CD4-positive, alpha-beta T cell treated with Interleukin-6 at 100 ng/mL for 8 hours (primary cell): ENCODE data around the gene HTR2C.
A peak's percentile ranks its signal among the peaks of the same experiment; 100 is the strongest.
"Not testable (repeated sequence)": the region's sequence is repeated elsewhere in the genome, so short reads cannot be mapped to it uniquely, and the experiment has no call there.

Experiments
- DNase-seq: peaks from one replicate; pipeline ENCODE4 v3.0.0-alpha.2; 2020; ENCODE audit warnings: mixed read lengths, low spot score

HTR2C gene

GRCh38 chrX:114583646-114584374 is at the start of gene HTR2C:
Gene HTR2C (plus strand): TSS chrX:114584086. CDS start chrX:114726937, 142,851 bp downstream.
- no peak for DNase-seq

- DNase-seq, result no peak
Observed at GRCh38 chrX:114580336-114580735, 3.5 kb upstream of the HTR2C start.

- DNase-seq, result no peak
Observed at GRCh38 chrX:114581528-114582263, 2.2 kb upstream of the HTR2C start.

GRCh38 chrX:114582264-114582632 is 1.6 kb upstream of the HTR2C start:
- no peak for DNase-seq

GRCh38 chrX:114582698-114583395 is 1.0 kb upstream of the HTR2C start:
- DNase-seq, result no peak

GRCh38 chrX:114584375-114584943 is 573 bp downstream of the HTR2C start:
- DNase-seq, result no peak

GRCh38 chrX:114584983-114585842 is 1.3 kb downstream of the HTR2C start:
- DNase-seq, result no peak

- no peak for DNase-seq
Observed at GRCh38 chrX:114591121-114591520, 7.2 kb downstream of the HTR2C start.

GRCh38 chrX:114599305-114599704 is 15.4 kb downstream of the HTR2C start:
- no peak for DNase-seq

GRCh38 chrX:114599911-114600310 is 16.0 kb downstream of the HTR2C start:
- DNase-seq, result no peak

GRCh38 chrX:114606619-114607018 is 22.7 kb downstream of the HTR2C start:
- DNase-seq, result not testable (repeated sequence)

GRCh38 chrX:114611018-114611619 is 27.2 kb downstream of the HTR2C start:
- DNase-seq, result peak; percentile 22

GRCh38 chrX:114615765-114616164 is 31.9 kb downstream of the HTR2C start:
- DNase-seq, result no peak

- no peak for DNase-seq
Observed at GRCh38 chrX:114619874-114620273, 36.0 kb downstream of the HTR2C start.

GRCh38 chrX:114626323-114626722 is 42.4 kb downstream of the HTR2C start:
- DNase-seq, result no peak

- DNase-seq, result no peak
Observed at GRCh38 chrX:114635986-114636385, 52.1 kb downstream of the HTR2C start.

- DNase-seq, result no peak
Observed at GRCh38 chrX:114650351-114650750, 66.5 kb downstream of the HTR2C start.

GRCh38 chrX:114675365-114675764 is 91.5 kb downstream of the HTR2C start:
- DNase-seq, result no peak

- not testable (repeated sequence) for DNase-seq
Observed at GRCh38 chrX:114700533-114700932, 116.6 kb downstream of the HTR2C start.

- DNase-seq, result no peak
Observed at GRCh38 chrX:114709406-114709805, 125.5 kb downstream of the HTR2C start.

GRCh38 chrX:114710571-114710970 is 126.7 kb downstream of the HTR2C start:
- no peak for DNase-seq
